ENCODE results near the gene TMEM63A.
"Not testable (repeated sequence)": the region's sequence is repeated elsewhere in the genome, so short reads cannot be mapped to it uniquely, and the experiment has no call there.

Gene TMEM63A

GRCh38 chr1:225834417-225835329, 47.5 kb downstream of the TMEM63A start:
- H3K27ac ChIP-seq = peak overlapping the region in 10 of 21 experiments; percentile 8 to 73 (median 56)
- no peak overlapping the region for H3K4me3 ChIP-seq

GRCh38 chr1:225830841-225831240, 51.3 kb downstream of the TMEM63A start:
- no peak overlapping the region for H3K4me3 ChIP-seq
- no peak overlapping the region for H3K27ac ChIP-seq

DNA sequence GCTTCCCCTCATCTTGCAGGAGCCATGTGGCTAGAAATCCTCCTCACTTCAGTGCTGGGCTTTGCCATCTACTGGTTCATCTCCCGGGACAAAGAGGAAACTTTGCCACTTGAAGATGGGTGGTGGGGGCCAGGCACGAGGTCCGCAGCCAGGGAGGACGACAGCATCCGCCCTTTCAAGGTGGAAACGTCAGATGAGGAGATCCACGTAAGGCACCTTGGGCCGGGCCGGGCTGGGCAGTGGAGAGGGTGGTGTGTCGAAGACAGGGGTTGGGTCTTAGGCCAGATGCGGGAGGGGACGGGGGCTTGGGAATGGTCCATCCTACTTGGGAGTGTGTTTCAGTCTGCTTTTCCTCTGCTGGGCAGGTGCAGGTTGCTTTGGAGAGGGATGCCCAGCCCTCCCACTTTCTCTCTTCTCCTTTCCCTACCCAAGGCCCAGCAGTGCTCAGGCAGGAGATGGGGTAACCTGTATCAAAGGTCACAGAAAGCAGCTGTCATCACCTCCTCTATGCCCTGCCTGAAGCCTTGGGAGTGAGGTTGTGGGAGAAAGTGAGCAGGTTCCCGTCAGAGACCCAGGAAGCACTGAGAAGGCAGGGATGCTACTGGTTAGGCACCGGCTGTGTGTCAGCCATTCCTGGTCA, 53.4 kb downstream of the TMEM63A start:
- Histone ChIP-seq H3K4me3 (no peak overlapping the region), H3K27ac (no peak overlapping the region)

DNA sequence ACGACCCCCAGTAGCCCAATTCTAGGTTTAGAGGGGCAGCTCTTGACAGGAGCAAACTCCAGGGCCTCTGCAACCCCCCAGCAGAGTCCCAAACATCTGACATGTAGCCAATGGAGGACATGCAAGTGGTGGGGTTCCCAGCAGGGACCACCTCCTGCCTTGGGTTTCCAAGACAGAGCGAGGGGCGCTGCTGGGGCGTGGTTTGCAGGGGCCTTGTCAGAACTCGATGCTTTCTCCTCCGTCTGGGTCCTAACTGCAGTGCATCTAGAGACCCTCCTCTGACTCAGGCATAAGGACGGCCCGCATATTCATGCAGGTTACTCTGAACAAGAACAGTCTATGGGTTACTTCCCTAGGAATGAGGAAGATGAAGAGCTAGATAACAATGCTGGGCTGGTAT, 55.1 kb downstream of the TMEM63A start:
- H3K27ac ChIP-seq = peak overlapping the region in 3 of 21 experiments; percentile 6 to 56 (median 14)
- no peak overlapping the region for H3K4me3 ChIP-seq

DNA sequence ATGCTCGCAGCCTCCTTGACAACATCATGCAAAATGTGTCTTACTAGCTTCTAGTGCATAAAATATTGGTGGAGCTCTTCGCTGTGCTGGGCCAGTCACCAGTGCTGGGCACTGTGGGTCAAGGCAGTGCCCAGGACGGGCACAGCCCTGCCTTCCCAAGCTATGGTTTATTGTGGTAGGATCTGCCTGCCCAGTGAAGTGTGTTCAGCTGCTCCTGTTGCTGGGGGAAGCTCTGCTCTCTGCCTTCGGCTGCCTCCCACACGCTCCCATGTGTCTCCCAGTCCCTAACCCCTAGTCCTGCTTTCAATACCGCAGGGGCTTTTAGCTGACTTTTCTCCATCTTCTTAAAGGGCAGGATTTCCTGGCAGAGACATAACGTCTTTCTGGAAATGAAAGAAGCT, 56.6 kb downstream of the TMEM63A start:
- peak overlapping the region in 6 of 21 experiments; percentile 2 to 56 (median 35) for H3K27ac ChIP-seq
- H3K4me3 ChIP-seq = no peak overlapping the region

- peak overlapping the region in 4 of 21 experiments; percentile 2 to 40 (median 19) for H3K27ac ChIP-seq
- H3K4me3 ChIP-seq = no peak overlapping the region
These were observed 57.1 kb downstream of the TMEM63A start for GRCh38 chr1:225825078-225825477.

DNA sequence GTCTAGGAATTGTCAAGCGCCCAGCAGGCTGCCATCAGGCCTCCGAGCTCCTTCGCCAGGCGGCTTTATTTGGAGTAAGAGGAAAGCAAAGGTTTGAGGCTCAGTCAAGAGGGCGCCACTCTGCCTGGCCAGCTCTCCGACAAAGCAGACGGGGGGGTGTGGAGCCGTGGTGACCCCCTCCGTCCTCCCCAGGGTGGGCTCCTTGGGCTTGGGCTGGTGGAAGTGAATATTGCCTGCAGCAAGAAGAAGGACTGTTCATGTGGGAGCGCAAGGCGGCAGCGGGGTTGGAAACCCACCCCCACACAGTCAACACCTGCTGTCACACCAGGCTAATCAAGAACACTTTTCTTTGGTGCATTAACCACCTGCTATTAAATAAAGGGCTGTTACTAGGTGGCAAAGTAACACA, 57.6 kb downstream of the TMEM63A start:
- H3K4me3 ChIP-seq = no peak overlapping the region
- H3K27ac ChIP-seq = peak overlapping the region in 1 of 21 experiments; percentile 27

DNA sequence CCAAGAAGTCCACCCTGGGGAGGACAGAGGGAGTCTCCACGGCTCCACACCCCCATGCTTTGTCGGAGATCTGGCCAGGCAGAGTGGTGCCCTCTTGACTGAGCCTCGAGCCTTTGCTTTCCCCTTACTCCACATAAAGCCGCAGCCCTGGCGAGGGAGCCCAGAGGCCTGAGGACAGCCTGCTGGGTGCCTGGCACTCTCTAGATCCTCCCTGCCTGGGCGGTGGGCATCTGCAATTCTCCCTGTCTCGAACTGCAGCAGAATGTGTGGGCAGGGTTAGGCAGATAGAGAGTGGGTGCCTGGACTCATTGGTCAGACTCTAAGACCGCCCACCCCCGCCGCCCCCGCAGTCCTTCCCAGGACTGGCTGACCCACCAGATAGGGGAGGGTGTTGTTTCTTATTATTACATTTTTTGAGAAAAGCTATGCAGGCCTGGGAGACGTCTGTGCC, 58.3 kb downstream of the TMEM63A start:
- Histone ChIP-seq H3K4me3 (no peak overlapping the region), H3K27ac (peak overlapping the region in 2 of 21 experiments; percentile 27 to 32)

DNA sequence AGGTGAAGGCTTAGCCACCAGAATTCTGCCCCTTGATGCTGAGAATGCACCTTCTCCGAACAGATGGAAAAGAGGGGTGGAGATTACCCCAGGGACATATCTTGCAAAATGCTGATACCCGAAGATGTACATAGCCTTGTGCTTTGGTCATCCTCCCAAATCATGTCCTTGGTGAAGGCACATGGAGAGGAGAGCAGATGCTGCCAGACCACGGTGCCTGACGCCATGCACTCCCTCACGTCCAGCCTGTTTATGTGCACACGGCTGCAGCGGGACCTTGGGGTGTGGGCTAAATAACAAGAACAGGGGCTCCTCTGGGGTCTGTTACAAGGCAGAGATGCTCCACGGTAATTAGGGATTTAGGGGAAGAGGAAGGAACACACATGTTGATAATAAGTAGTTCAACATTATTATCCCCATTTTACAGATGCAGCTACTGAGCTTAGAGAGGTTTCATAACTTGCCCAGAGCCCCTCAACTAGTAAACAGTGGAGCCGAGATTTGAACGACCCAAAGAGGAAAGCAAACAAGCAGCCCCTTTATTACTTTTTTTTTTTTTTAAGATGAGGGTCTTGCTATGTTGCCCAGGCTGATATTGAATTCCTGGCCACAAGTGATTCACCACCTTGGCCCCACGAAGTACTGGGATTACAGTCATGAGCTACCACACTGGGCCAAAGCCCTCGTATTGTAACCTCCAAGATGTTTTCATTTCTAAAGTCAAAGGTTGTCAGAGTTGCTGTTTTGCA, 59.4 kb downstream of the TMEM63A start:
- peak overlapping the region in 1 of 21 experiments; percentile 32 for H3K27ac ChIP-seq
- no peak overlapping the region for H3K4me3 ChIP-seq

- H3K27ac ChIP-seq = peak overlapping the region in 1 of 21 experiments; percentile 5
- H3K4me3 ChIP-seq = no peak overlapping the region
These were observed 61.6 kb downstream of the TMEM63A start for GRCh38 chr1:225820522-225821120.

GRCh38 chr1:225819346-225820192, 62.6 kb downstream of the TMEM63A start:
- Histone ChIP-seq H3K4me3 (no peak overlapping the region), H3K27ac (peak overlapping the region in 1 of 21 experiments; percentile 5)

GRCh38 chr1:225818229-225818628, 64.0 kb downstream of the TMEM63A start:
- Histone ChIP-seq H3K4me3 (no peak overlapping the region), H3K27ac (peak overlapping the region in 15 of 21 experiments; percentile 37 to 87 (median 79))

DNA sequence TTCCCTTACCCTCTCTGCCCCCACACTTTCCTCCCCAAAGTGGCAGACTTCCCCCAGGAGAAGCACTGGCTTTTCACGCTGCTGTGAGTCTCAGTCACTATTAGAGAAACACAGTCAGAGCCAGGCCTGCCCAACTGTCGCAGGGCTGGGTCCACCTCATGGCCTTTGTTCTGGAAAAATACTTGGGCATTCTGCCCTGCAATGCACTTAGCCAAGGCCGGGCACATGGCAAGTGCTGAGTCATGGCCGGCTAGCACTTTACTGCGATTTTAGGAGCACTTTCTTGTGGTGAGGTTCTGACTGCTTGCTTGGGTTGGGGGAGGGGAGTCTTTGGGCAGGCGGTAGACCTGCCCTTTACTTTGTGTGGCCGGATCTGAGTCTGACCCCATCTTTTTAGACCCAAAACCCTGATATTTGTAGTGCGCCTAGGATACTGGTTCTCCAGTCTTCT, 64.5 kb downstream of the TMEM63A start:
- H3K4me3 ChIP-seq = no peak overlapping the region
- H3K27ac ChIP-seq = peak overlapping the region in 20 of 21 experiments; percentile 37 to 87 (median 76)

GRCh38 chr1:225816643-225817538, 65.3 kb downstream of the TMEM63A start:
- H3K27ac ChIP-seq = peak overlapping the region; percentile 31 to 87 (median 74)
- H3K4me3 ChIP-seq = no peak overlapping the region

DNA sequence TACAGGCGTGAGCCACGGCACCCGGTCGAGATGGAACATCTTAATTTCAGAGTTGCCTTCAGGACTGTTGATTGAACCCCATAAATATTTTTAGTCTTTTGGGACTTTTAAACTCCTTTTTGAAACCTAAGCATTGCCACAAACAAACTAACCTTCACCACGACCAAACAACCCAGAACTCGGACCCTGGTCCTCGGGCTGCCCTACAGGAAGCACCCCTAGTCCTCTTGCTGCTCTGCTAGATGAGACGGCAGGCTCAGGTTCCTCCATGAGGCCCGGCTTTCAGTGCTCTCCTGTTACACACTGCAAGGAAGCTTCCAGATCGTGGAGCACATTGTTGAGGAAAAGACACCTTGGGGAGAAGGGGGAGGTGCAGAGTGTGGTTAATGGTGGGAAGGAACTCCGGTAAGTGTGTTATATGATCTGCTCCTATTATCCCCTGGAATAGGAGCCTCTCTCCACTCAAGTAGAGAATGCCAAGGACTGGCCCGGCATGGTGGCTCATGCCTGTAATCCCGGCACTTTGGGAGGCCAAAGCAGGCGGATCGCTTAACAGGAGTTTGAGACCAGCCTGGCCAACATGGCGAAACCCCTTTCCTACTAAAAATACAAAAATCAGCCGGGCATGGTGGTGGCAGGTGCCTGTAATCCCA, 66.5 kb downstream of the TMEM63A start:
- peak overlapping the region in 6 of 21 experiments; percentile 9 to 87 (median 51) for H3K27ac ChIP-seq
- H3K4me3 ChIP-seq = no peak overlapping the region

- peak overlapping the region in 8 of 21 experiments; percentile 47 to 85 (median 78) for H3K27ac ChIP-seq
- not testable (repeated sequence) for H3K4me3 ChIP-seq
These were observed 67.1 kb downstream of the TMEM63A start for GRCh38 chr1:225815090-225815489.

GRCh38 chr1:225814381-225814780, 67.8 kb downstream of the TMEM63A start:
- no peak overlapping the region for H3K4me3 ChIP-seq
- peak overlapping the region in 18 of 21 experiments; percentile 21 to 86 (median 80) for H3K27ac ChIP-seq

Measured in skin epidermis (tissue), 12 donors.